GM19238 (cell line): ENCODE measurements around the gene BDH2.

Source experiments
- DNase-seq: peaks from one replicate; pipeline ENCODE4 v3.0.0; 2011; ENCODE audit warnings: low spot score; ENCODE audit not compliant: insufficient read length

Gene BDH2

GRCh38 chr4:103099691-103100392 lies at the start of gene BDH2:
Gene BDH2 (minus strand): TSS chr4:103099834. CDS start chr4:103096254, 3,580 bp downstream.
- peak; percentile 60 for DNase-seq

DNA sequence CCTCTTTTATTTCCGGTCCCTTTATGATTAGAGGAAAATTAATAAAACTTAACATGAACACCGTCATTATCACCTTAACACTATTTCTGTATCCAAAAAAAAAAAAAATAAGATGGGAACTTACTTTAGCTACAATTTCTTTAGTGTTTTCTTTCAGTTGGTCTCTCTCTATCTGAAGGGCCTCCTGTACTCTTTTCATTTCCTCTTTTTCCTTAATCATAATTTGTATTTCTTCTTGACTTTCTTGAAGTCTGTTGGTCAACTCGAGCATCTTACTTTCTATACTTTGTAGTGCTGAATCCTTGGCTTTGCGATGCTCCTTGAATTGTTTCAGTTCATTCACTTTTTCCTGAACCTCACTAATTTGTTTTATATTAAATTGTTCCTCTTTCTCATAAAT lies 45.3 kb upstream of the BDH2 start:
- no peak for DNase-seq

GRCh38 chr4:103137446-103137827 lies 37.8 kb upstream of the BDH2 start:
- DNase-seq = no peak

- no peak for DNase-seq
These were observed 37.2 kb upstream of the BDH2 start for GRCh38 chr4:103136671-103137445.

- DNase-seq = no peak
These were observed 29.5 kb upstream of the BDH2 start for GRCh38 chr4:103129174-103129573.

DNA sequence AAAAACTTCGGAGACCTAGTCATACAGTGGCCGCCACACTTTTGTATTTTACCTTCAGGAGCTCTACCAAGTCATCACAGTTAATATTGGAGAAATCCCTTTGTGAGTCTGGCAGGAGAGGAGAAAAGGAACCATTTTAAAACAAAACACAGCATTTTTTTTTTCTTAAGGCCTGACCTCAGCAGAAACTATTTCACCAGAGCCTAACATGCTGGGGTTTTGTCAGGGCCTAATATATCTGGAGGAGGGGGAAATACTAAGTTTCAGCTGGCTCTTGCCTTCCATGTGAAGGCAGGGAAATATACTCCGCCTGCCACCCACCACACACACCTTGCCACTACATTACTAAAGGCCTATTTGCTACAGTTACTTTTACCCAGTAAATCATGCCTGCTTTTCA lies 26.5 kb upstream of the BDH2 start:
- no peak for DNase-seq

DNA sequence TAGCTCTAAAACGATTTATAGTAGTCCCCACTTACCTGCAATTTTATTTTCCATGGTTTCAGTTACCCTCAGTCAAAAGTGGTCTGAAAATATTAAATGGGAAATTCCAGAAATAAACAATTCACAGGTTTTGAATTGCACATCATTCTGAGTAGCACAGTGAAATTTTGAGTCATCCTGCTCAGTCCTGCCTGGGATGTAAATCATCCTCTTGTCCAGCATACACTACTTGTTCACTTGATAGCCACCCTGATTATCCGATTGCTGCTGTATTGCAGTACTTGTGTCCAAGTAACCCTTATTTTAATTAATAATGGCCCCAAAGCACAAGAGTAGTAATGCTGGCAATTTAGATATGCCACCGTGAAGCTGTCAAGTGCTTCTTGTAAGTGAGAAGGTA lies 23.5 kb upstream of the BDH2 start:
- DNase-seq = no peak

DNA sequence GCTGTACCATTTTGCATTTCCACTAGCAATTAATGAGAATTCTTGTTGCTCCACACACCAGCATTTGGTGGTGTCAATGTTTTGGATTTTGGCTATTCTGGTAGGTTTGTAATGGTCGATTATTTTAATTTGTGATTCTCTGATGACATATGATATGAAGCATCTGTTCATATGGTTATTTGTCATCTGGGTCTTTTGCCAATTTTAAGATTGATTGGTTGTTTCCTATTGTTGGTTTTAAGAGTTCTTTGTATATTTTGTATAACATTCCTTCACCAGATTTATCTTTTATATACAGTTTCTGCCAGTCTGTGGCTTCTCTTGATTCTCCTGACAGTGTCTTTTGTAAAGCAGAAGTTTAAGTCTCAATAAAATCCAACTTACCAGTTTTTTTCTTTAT lies 18.5 kb upstream of the BDH2 start:
- DNase-seq = no peak

DNA sequence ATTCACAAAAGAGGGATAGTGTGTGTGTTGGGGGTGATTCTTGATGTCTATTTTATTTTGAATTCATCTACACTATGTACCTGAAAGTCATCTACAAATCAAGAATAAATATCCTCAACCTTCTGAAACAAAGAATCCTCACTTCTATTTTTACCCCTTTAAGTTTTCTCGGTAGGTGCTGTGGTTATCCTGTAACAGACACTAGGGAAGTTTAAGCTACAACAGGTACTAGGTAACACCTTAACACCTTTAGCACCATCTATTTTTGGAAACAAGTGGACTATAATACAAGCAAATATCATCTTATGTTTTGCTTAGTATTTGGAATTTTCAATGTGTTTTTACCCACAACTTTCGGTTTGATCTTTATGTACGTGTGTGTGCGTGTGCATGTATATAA lies 12.0 kb upstream of the BDH2 start:
- no peak for DNase-seq

- no peak for DNase-seq
These were observed 8.9 kb upstream of the BDH2 start for GRCh38 chr4:103108542-103108941.

DNA sequence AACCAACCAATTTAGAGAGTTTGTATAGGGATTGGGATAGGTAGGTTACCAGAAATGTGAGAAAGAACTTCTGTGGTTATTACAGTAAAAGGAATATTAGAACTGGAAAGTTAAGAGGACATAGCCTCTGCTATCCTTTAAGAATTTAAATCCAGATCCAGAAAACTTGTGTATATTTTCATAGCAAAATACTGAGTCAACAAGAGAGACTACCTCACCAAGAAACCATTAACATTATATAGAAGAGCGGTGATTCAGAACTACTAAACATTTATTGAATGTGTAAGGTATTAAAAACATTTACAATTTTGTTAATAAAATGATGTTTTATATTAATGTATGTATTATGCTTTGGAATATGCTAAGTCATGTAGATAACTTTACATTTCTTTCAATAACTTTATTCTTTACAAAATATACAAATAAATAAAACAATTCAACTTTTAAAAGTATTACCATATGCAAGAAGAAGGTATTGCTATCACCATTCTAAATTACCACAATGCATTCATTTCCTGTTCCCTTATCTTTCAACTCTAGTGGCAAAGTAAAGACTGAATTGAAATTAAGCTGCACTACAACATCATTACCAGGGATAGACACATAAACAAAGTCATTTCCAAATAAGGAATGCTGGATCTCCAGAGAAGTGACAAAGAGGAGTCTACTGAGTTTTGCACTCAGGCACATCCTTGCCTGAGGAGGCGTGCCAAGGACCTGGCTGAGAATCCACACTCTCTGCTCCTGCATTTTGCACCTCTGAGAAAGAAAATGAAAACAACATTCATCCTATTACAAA lies 6.1 kb upstream of the BDH2 start:
- no peak for DNase-seq

GRCh38 chr4:103104886-103105285 lies 5.3 kb upstream of the BDH2 start:
- no peak for DNase-seq

DNA sequence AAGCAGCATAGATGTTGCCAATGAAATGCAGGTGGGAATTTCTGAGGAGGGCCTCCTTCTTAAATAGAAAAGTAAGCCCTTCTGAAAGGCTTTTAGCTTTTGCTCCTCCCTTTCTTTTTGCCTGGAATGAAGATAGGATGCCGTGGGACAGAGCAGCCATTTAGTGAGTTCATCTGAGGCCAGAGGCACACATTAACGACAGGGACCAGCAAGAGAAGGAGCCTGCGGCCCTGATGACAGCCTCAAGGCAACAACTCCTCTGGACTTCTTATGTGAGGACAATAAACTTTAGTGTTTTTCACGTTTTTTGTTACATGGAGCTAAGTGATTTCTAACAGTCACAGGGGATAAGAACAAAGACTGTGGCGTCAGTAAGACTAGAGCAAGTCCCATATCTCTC lies 1.1 kb upstream of the BDH2 start:
- DNase-seq = no peak

GRCh38 chr4:103098756-103099440 lies 736 bp downstream of the BDH2 start:
- DNase-seq = no peak

DNA sequence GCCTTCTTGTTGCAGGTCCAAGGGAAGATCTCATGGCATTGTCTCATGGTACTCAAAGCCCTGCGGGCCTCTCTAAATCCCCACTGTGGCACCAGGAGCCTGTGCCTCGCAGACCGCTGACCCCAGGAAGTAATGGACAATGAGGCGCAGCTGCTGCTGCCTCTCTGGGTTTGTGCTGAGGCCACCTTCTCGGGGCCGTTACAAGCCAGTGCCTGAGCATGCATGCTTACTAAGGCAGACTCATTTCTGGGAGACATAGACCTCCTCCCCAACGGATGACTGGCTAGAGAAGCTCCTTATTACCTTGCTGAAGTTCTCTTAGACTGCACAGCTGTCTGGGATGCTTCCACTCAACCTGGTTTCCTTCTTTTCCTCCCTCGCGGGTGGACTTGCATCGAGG lies 1.3 kb downstream of the BDH2 start:
- DNase-seq = no peak

DNA sequence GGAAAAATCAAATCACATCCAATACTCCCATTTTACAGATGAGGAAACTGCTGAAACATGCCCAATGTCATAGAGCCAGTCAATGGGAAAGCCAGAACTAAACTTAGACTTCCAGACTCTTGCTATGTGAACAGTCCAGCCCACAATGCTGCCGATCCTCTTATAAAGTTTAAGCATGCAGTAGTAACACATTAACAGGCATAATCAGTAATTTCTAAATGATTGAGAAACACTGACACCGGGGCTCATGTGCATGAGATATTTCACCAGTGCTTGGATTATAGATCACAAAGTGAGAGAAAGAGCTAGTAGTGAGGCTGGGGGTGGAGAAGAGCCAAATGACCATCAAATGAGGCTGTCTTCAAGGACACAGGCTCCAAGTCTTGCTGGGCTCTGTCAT lies 2.5 kb downstream of the BDH2 start:
- DNase-seq = no peak

DNA sequence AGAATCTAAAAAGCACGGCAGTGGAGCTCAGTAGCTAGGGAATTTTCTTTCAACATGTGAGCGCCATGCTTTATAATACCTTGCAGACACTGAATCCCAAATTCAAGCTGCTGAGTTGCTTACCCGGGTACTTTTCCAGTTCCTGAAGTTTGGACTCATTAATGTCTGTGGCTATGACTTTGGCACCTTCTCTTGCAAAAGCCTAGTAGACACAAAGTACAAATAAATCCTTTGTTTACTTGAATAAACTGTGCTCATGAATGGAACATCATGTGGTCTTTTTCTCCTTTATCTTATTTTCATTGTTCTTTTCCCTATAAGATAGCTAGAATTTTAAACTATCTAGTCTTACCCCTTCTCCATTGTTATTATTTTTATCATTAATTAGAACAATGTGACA lies 4.6 kb downstream of the BDH2 start:
- DNase-seq = no peak

DNA sequence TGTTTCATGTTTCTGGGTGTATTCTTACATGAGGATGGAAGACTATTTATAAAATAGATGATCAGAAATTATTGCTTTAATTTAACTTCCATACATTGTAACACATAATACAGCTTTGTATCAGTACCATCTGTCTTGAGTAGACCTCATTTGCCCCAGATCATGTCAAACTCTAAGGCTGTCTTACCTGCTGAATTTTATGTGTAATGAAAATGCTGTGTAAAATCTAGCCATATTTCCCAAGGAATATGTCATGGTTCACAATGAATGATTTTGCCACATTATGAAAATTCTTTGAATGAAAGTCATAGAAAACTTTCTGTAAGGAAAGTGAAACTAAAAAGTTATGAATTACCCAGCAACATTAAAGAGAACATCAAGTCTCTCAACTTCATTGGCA lies 7.4 kb downstream of the BDH2 start:
- DNase-seq = no peak

- DNase-seq = no peak
These were observed 7.9 kb downstream of the BDH2 start for GRCh38 chr4:103091601-103092223.

- no peak for DNase-seq
These were observed 10.2 kb downstream of the BDH2 start for GRCh38 chr4:103089481-103089880.

DNA sequence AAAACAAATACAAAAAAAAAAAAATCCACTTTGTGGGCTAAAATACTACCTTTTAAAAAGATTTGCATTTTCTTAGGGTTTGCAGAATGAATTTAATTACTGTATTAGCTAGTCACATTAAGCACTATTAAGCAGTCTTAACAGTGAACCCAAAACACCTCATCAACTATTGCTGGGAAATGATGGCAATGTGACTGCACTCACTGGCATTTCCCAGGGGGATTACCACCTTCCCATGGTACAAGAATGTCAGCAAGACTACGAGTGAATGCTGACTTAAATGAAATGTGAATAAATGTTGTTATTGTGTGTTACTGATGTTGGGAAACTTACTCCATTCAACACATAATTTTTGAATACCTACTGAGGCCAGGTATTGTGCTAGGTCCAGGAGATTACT lies 13.1 kb downstream of the BDH2 start:
- DNase-seq = no peak
